IMR-90 (cell line): ENCODE measurements around the gene PCDHB12. TPM values are rescaled to one million over a fixed set of nuclear protein-coding genes. Genes with fewer than 3 reads are reported as not detected.

ENCODE experiments used
- ATAC-seq: fragments of 200-7000 bp; cut with Tn5 transposase; 2 replicates; pipeline ENCODE4 v1.9.1; 2020; ENCODE audit warnings: low read depth, mild to moderate bottlenecking, moderate library complexity
- BruUV-seq: library from RNA; stranded (reverse); fragments of 400-500 nt; replicated peaks from 2 replicates; lab custom pipeline; 2021; lab: Mats Ljungman, UMichigan
- CTCF ChIA-PET: fragments of 300-600 bp; formaldehyde crosslinking; extraction: SDS; loops from one replicate; lab custom pipeline; 2021; ENCODE audit warnings: antibody characterized with exemption; lab: Yijun Ruan, JAX
- POLR2A ChIA-PET: fragments of 300-600 bp; sonication (Branson Sonifier 250); formaldehyde crosslinking; loops from one replicate; lab custom pipeline; 2022; ENCODE audit warnings: antibody characterized with exemption; ENCODE audit not compliant: unreplicated experiment; lab: Charles Lee
- DNase-seq: peaks from one replicate; pipeline ENCODE4 v3.0.0; 2013
- H2AFZ ChIP-seq: replicated peaks from 2 replicates; pipeline ENCODE3; 2013; ENCODE audit warnings: low read length, mild to moderate bottlenecking; ENCODE audit not compliant: poor library complexity
- H2AK5ac ChIP-seq: 2 replicates; pipeline ENCODE4 v1.6.1; 2013; ENCODE audit warnings: low read depth, low read length, inconsistent platforms
- H2AK9ac ChIP-seq: replicated peaks from 2 replicates; pipeline ENCODE3; 2013; ENCODE audit warnings: mild to moderate bottlenecking, low read depth, low read length, moderate library complexity; ENCODE audit not compliant: poor library complexity
- H2BK120ac ChIP-seq: 2 replicates; pipeline ENCODE4 v1.6.1; 2013; ENCODE audit warnings: low read depth, low read length, inconsistent platforms
- H2BK15ac ChIP-seq: 3 replicates; pipeline ENCODE4 v1.6.1; 2013; ENCODE audit warnings: low read depth, low read length, inconsistent platforms
- H2BK20ac ChIP-seq: 2 replicates; pipeline ENCODE4 v1.6.1; 2013; ENCODE audit warnings: low read depth, mild to moderate bottlenecking, inconsistent platforms, low read length, moderate library complexity
- H2BK5ac ChIP-seq: 2 replicates; pipeline ENCODE4 v1.6.1; 2013; ENCODE audit warnings: mild to moderate bottlenecking, low read depth, low read length, inconsistent platforms; ENCODE audit not compliant: poor library complexity, severe bottlenecking
- H3K14ac ChIP-seq: replicated peaks from 2 replicates; pipeline ENCODE4 v1.6.1; 2013; ENCODE audit warnings: low read depth, low read length, inconsistent platforms
- H3K18ac ChIP-seq: 2 replicates; pipeline ENCODE4 v1.6.1; 2013; ENCODE audit warnings: low read depth, low read length, control low read depth
- H3K23ac ChIP-seq: 2 replicates; pipeline ENCODE4 v1.6.1; 2013; ENCODE audit warnings: low read depth, low read length, inconsistent platforms
- H3K27ac ChIP-seq: 2 replicates; pipeline ENCODE4 v1.5.1; 2013; ENCODE audit warnings: mild to moderate bottlenecking, control low read depth, low read length; ENCODE audit not compliant: insufficient read depth
- H3K27me3 ChIP-seq: 2 replicates; pipeline ENCODE4 v1.6.1; 2013; ENCODE audit warnings: low read length; ENCODE audit not compliant: control insufficient read depth, insufficient read depth
- H3K36me3 ChIP-seq: 2 replicates; pipeline ENCODE4 v1.6.1; 2013; ENCODE audit warnings: low read length, mixed read lengths; ENCODE audit not compliant: control insufficient read depth, insufficient read depth
- H3K4ac ChIP-seq: 2 replicates; pipeline ENCODE4 v1.6.1; 2013; ENCODE audit warnings: low read depth, low read length, inconsistent platforms
- H3K4me1 ChIP-seq: 2 replicates; pipeline ENCODE4 v1.6.1; 2013; ENCODE audit warnings: low read length, mixed read lengths; ENCODE audit not compliant: control insufficient read depth, insufficient read depth
- H3K4me2 ChIP-seq: 2 replicates; pipeline ENCODE4 v1.6.1; 2013; ENCODE audit warnings: low read depth, mild to moderate bottlenecking, control low read depth, low read length, moderate library complexity
- H3K4me3 ChIP-seq: 2 replicates; pipeline ENCODE4 v1.5.1; 2013; ENCODE audit warnings: low read depth, mild to moderate bottlenecking, control low read depth, low read length, moderate library complexity; ENCODE audit not compliant: insufficient read depth
- H3K56ac ChIP-seq: 2 replicates; pipeline ENCODE4 v1.6.1; 2013; ENCODE audit warnings: low read length, inconsistent platforms; ENCODE audit not compliant: insufficient read depth; ENCODE audit errors: extremely low read depth
- H3K79me1 ChIP-seq, 2 experiments: 2 replicates each; pipeline ENCODE4 v1.6.1; 2013; ENCODE audit warnings: low read length in 2 of 2, inconsistent platforms in 1 of 2, low read depth in 1 of 2
- H3K9ac ChIP-seq: 2 replicates; pipeline ENCODE4 v1.6.1; 2013; ENCODE audit warnings: low read depth, low read length, control low read depth
- H3K9me1 ChIP-seq: 2 replicates; pipeline ENCODE4 v1.6.1; 2013; ENCODE audit warnings: low read length, inconsistent platforms; ENCODE audit not compliant: insufficient read depth
- H3K9me3 ChIP-seq: 2 replicates; pipeline ENCODE4 v1.6.1; 2013; ENCODE audit warnings: low read length; ENCODE audit not compliant: control insufficient read depth, insufficient read depth
- H4K20me1 ChIP-seq: 2 replicates; pipeline ENCODE4 v1.6.1; 2013; ENCODE audit warnings: low read length, inconsistent platforms; ENCODE audit not compliant: insufficient read depth
- H4K5ac ChIP-seq: 2 replicates; pipeline ENCODE4 v1.6.1; 2013; ENCODE audit warnings: mild to moderate bottlenecking, low read depth, low read length, control low read depth
- H4K8ac ChIP-seq, 2 experiments: 2 replicates each; pipeline ENCODE4 v1.6.1; 2013; ENCODE audit warnings: low read depth in 2 of 2, low read length in 2 of 2, control low read depth in 1 of 2, inconsistent platforms in 1 of 2
- H4K91ac ChIP-seq: 2 replicates; pipeline ENCODE4 v1.6.1; 2013; ENCODE audit warnings: low read depth, low read length, inconsistent platforms; ENCODE audit not compliant: insufficient read depth
- NFE2L2 ChIP-seq: fragments of 150-350 bp; IDR thresholded peaks from 2 replicates; pipeline ENCODE4 v1.6.1; 2016; ENCODE audit warnings: low read depth, mild to moderate bottlenecking, low read length
- RFX5 ChIP-seq: IDR thresholded peaks from 2 replicates; pipeline ENCODE4 v1.8.0; 2012; ENCODE audit warnings: low read depth, mild to moderate bottlenecking, low read length, moderate library complexity
- WGBS, 2 experiments: methylation state at CpG; one replicate each; pipeline versions ENCODE4 v1.1.5 to v1.1.7; 2013; ENCODE audit warnings: missing lambda C conversion rate in 2 of 2; ENCODE audit not compliant: insufficient read length in 1 of 2; ENCODE audit errors: extremely low coverage in 2 of 2; 5-methylcytosine and 5-hydroxymethylcytosine counted together
- dilution Hi-C: fragments of 300-500 bp; cut with HindIII; formaldehyde crosslinking; loops from one replicate; pipeline ENCODE4 v1.14.3; 2018; ENCODE audit warnings: low sequenced_read_pairs; ENCODE audit not compliant: unreplicated experiment
- in situ Hi-C: fragments of 300-500 bp; cut with MboI; formaldehyde crosslinking; loops from 3 replicates; pipeline ENCODE4 v1.14.3; 2019; ENCODE audit warnings: low sequenced_read_pairs, inconsistent platforms, mixed read lengths
- intact Hi-C: fragments of 100-400 bp; cut with micrococcal nuclease; formaldehyde crosslinking; loops from 2 replicates; pipeline ENCODE4 v1.10.0; 2022
- polyA plus RNA-seq, 3 experiments: library from polyadenylated mRNA; depleted of rRNA; stranded (reverse); fragments of >200 nt; gene quantifications; 2 replicates each; pipeline ENCODE4 v1.2.3, GENCODE V29; 2012; ENCODE audit warnings: low replicate concordance in 1 of 3
- total RNA-seq: library from RNA; depleted of rRNA; stranded (reverse); fragments of >200 nt; gene quantifications from 2 replicates; pipeline ENCODE4 v1.2.3, GENCODE V29; 2012

PCDHB12 gene
- total and polyA plus RNA-seq, 2 of the 4 experiments (the other 2 are of a cell fraction), result 0.09 to 0.18 TPM

GRCh38 chr5:141236516-141237313, 28.2 kb downstream of the PCDHB12 start:
- no peak overlapping the region for H3K4me3 ChIP-seq
- CTCF ChIA-PET, result no interaction called here
- dilution Hi-C loops, result no loop called here

More at GRCh38 chr5:141236516-141237313, 28.2 kb downstream of the PCDHB12 start:
- DNase-seq (no peak), ATAC-seq (no peak)
- Histone ChIP-seq H2BK20ac (no peak overlapping the region), H2AK9ac (no peak overlapping the region), H3K56ac (no peak overlapping the region), H2AK5ac (no peak overlapping the region), H4K8ac (no peak overlapping the region), H2BK15ac (no peak overlapping the region), H3K9me3 (peaks cover 45% of the 10 kb centered on the region), H2BK5ac (no peak overlapping the region), H3K4ac (no peak overlapping the region), H3K23ac (no peak overlapping the region), H3K4me1 (no peaks in the 10 kb centered on the region), H3K4me2 (no peak overlapping the region), H4K91ac (no peak overlapping the region), H3K18ac (no peak overlapping the region), H3K14ac (no peak overlapping the region), H4K5ac (no peak overlapping the region), H3K9me1 (no peaks in the 10 kb centered on the region), H2AFZ (no peak overlapping the region), H3K27me3 (no peaks in the 10 kb centered on the region), H4K20me1 (no peaks in the 10 kb centered on the region), H3K9ac (no peak overlapping the region), H3K79me1 (no peaks in the 10 kb centered on the region), H2BK120ac (no peak overlapping the region), H3K36me3 (no peaks in the 10 kb centered on the region), H3K27ac (no peak overlapping the region)
- TF ChIP-seq NFE2L2 (peak; percentile 80), RFX5 (no peak)
- intact Hi-C loops (no loop called here), in situ Hi-C loops (loop anchor here (10.0 kb wide), 1 partner anchor 328 kb away; no protein-coding TSS in a partner anchor)
- WGBS, 2 experiments, result 28% methylated on average over 5 of the region's 32 CpGs; no CpG with 5 or more reads in 1 of the 2 experiments
- POLR2A ChIA-PET, result no interaction called here
- no TSS peak for BruUV-seq
